Activated CD4-positive, alpha-beta T cell treated with anti-CD3 and anti-CD28 coated beads, Interleukin-2, amount 10 ng/mL, durations not matched to agents 7 days and 5 days (primary cell): ENCODE data around the gene PLAGL2. TPM values are rescaled to one million over a fixed set of nuclear protein-coding genes. Genes with fewer than 3 reads are reported as not detected.

ENCODE experiments used
- CTCF ChIA-PET: fragments of 350-600 bp; sonication (Branson Sonifier 250); formaldehyde crosslinking; loops from one replicate; lab custom pipeline; 2021; ENCODE audit warnings: antibody characterized with exemption; lab: Charles Lee
- POLR2A ChIA-PET: fragments of 350-600 bp; sonication (Branson Sonifier 250); formaldehyde crosslinking; loops from one replicate; lab custom pipeline; 2021; ENCODE audit warnings: antibody characterized with exemption; lab: Charles Lee
- DNase-seq: peaks from one replicate; pipeline ENCODE4 v3.0.0-alpha.2; 2020
- H3K27ac Mint-ChIP-seq: one replicate; pipeline ENCODE4 v1.8.0; 2021; ENCODE audit warnings: mild to moderate bottlenecking, moderate library complexity, mixed read lengths
- H3K27me3 Mint-ChIP-seq: one replicate; pipeline ENCODE4 v1.8.0; 2021; ENCODE audit warnings: mixed read lengths
- H3K36me3 Mint-ChIP-seq: one replicate; pipeline ENCODE4 v1.8.0; 2021; ENCODE audit warnings: low read depth, mixed read lengths
- H3K4me1 Mint-ChIP-seq: one replicate; pipeline ENCODE4 v1.8.0; 2021; ENCODE audit warnings: mixed read lengths
- H3K4me3 Mint-ChIP-seq: one replicate; pipeline ENCODE4 v1.8.0; 2021; ENCODE audit warnings: mild to moderate bottlenecking, moderate library complexity, mixed read lengths
- H3K9me3 Mint-ChIP-seq: one replicate; pipeline ENCODE4 v1.8.0; 2021; ENCODE audit warnings: mixed read lengths
- total RNA-seq, 2 experiments: library from RNA; stranded (reverse); gene quantifications; one replicate each; pipeline ENCODE4 v1.2.3, GENCODE V29; 2021

The PLAGL2 gene
- total RNA-seq, 2 experiments from 2014 or later, result 22.8 to 25.6 TPM

GRCh38 chr20:32237419-32237818 is 29.9 kb upstream of the PLAGL2 start:
- H3K4me1 Mint-ChIP-seq, result peaks cover 17% of the 10 kb centered on the region
- no peak overlapping the region for H3K4me3 Mint-ChIP-seq
- CTCF ChIA-PET, result interaction anchor here (0.6 to 1.7 kb wide), 2 partner anchors 123 to 206 kb away, joined by 3 read pairs; no protein-coding TSS in a partner anchor
- H3K27ac Mint-ChIP-seq, result peak overlapping the region; percentile 0
- no peaks in the 10 kb centered on the region for H3K27me3 Mint-ChIP-seq
- H3K9me3 Mint-ChIP-seq, result no peaks in the 10 kb centered on the region
- POLR2A ChIA-PET, result no interaction called here
- no peak for DNase-seq
- peaks cover 36% of the 10 kb centered on the region for H3K36me3 Mint-ChIP-seq

DNA sequence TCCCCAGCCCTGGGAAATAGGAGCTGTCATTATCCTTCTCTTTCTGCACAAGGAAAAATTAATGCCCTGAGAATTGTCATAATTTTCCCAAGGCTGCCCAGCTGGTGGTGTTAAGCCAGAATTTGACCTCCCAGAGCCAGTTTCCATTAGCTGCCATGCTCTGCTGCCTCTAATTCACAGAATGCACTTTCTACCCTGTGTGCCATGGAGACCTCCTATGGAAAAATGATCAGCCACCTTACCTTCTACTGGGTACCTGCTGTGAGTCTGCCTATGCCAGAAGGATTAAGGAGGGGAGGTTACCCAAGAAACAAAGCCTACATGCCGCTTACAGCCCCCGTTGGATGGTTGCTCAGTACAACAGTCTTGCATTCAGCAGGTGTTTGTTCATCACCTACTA is 29.3 kb upstream of the PLAGL2 start:
- ChIA-PET POLR2A (no interaction called here), CTCF (interaction anchor here (0.6 to 1.7 kb wide), 2 partner anchors 123 to 205 kb away, joined by 3 read pairs; no protein-coding TSS in a partner anchor)
- Mint-ChIP-seq H3K4me3 (no peak overlapping the region), H3K4me1 (peaks cover 23% of the 10 kb centered on the region), H3K9me3 (no peaks in the 10 kb centered on the region), H3K36me3 (peaks cover 42% of the 10 kb centered on the region), H3K27me3 (no peaks in the 10 kb centered on the region), H3K27ac (no peak overlapping the region)
- no peak for DNase-seq

DNA sequence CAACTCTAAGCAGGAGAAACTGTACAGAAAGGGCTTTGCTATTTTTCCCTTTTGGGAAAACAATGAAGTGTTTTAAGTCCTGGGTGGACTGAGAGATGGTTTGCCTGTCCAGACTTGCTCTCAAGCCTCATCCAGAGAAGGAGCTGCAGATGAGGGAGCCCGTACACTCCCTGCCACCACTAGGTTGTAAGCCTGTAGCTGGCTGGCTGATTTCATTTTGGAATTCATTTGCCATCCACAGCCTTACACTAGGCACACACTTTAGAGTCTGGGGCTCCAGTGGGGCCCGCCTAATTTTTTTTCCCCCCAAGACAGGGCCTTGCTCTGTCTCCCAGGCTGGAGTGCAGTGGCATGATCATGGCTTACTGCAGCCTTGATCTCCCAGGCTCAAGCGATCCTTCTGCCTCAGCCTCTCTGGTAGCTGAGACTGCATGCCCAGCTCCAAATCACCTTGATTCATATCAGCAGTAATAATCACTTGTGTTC is 28.5 kb upstream of the PLAGL2 start:
- DNase-seq, result no peak
- no peak overlapping the region for H3K4me3 Mint-ChIP-seq
- H3K27me3 Mint-ChIP-seq, result no peaks in the 10 kb centered on the region
- ChIA-PET POLR2A (no interaction called here), CTCF (interaction anchor here (1.7 kb wide), 1 partner anchor 205 kb away, joined by 3 read pairs; no protein-coding TSS in a partner anchor)
- peaks cover 29% of the 10 kb centered on the region for H3K4me1 Mint-ChIP-seq
- no peak overlapping the region for H3K27ac Mint-ChIP-seq
- peaks cover 47% of the 10 kb centered on the region for H3K36me3 Mint-ChIP-seq
- H3K9me3 Mint-ChIP-seq, result no peaks in the 10 kb centered on the region

DNA sequence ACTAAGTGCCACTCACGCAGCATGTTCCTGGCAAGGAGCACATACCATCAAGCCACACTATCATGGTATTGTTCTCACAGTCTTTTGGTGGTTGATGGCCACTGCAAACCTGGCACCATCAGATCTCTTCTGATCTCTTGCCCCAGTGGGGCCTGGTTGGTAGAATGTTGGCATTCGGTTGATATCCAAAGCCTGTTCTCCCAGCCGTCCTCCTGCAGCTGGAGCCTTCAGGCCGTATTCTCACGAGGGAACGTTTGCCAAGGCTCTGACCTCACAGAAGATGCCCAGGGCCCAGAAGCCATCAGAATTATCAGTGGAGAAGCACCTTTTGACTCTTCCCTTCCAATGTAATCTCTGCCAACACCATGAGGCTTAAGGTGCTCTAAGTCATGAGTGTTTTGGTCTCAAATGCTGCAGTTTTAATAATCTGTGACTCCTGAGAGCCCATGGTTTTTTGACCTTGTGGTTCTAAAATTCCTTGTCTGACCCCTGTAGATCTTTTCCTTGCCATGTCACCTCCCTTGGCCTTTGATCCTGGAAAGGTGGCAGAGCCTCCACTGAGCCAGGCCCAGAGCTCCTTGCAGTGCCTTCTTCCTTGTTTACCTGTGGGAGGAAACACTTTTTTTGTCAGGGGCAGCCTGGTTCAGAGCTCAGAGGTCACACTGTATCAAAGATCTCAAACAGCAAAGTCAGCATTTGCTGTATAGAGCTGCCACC is 27.9 kb upstream of the PLAGL2 start:
- H3K4me3 Mint-ChIP-seq, result no peak overlapping the region
- no peak for DNase-seq
- H3K4me1 Mint-ChIP-seq, result peaks cover 32% of the 10 kb centered on the region
- no peak overlapping the region for H3K27ac Mint-ChIP-seq
- H3K36me3 Mint-ChIP-seq, result peaks cover 52% of the 10 kb centered on the region
- no peaks in the 10 kb centered on the region for H3K9me3 Mint-ChIP-seq
- ChIA-PET POLR2A (no interaction called here), CTCF (no interaction called here)
- no peaks in the 10 kb centered on the region for H3K27me3 Mint-ChIP-seq

- Mint-ChIP-seq H3K9me3 (no peaks in the 10 kb centered on the region), H3K27me3 (no peaks in the 10 kb centered on the region), H3K4me3 (no peak overlapping the region), H3K27ac (no peak overlapping the region), H3K36me3 (peaks cover 54% of the 10 kb centered on the region), H3K4me1 (peaks cover 30% of the 10 kb centered on the region)
- no peak for DNase-seq
- ChIA-PET CTCF (interaction anchor here (1.3 to 2.8 kb wide), 2 partner anchors 12 to 76 kb away, joined by 3 to 13 read pairs; no protein-coding TSS in a partner anchor), POLR2A (no interaction called here)
These were observed 26.7 kb upstream of the PLAGL2 start for GRCh38 chr20:32234135-32234808.

GRCh38 chr20:32233286-32233685 is 25.7 kb upstream of the PLAGL2 start:
- Mint-ChIP-seq H3K27ac (peak overlapping the region; percentile 79), H3K36me3 (peaks cover 56% of the 10 kb centered on the region), H3K4me1 (peaks cover 30% of the 10 kb centered on the region), H3K9me3 (no peaks in the 10 kb centered on the region), H3K4me3 (no peak overlapping the region), H3K27me3 (no peaks in the 10 kb centered on the region)
- POLR2A ChIA-PET, result interaction anchor here (1.1 kb wide), 1 partner anchor 11 kb away, joined by 3 read pairs; no protein-coding TSS in a partner anchor
- no peak for DNase-seq
- CTCF ChIA-PET, result interaction anchor here (0.9 to 2.8 kb wide), 3 partner anchors 11 to 40 kb away, joined by 3 to 13 read pairs (median 3); no protein-coding TSS in a partner anchor

DNA sequence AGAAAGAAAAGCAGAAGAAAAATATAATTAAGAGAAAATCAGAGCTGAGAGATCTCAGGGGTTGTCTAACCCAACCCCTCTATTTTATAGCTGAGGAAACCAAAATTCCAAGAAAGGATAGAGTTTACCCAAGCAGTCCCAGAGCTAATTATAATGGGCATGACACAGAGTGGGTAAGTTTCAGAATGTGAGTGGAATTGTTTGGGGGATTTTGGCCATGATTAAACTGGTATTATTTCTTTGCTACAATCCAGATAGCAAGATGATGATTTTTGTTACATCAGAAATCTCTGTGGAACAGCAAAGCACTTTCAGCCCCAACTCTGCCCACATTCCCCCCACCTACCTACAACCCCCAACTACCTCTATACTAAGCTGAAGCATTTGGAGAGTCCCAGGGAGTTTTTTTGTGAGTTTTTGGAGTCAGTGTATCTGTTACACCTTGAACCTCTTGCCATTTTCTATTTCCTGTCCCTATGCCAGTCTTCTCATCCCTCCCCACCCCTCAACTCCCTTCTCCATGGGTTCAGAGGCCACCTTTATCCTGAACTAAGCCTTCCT is 24.9 kb upstream of the PLAGL2 start:
- H3K4me3 Mint-ChIP-seq, result no peak overlapping the region
- no peaks in the 10 kb centered on the region for H3K27me3 Mint-ChIP-seq
- peak overlapping the region; percentile 94 for H3K27ac Mint-ChIP-seq
- H3K4me1 Mint-ChIP-seq, result peaks cover 30% of the 10 kb centered on the region
- H3K36me3 Mint-ChIP-seq, result peaks cover 56% of the 10 kb centered on the region
- DNase-seq, result no peak
- no peaks in the 10 kb centered on the region for H3K9me3 Mint-ChIP-seq
- POLR2A ChIA-PET, result interaction anchor here (0.5 kb wide), 1 partner anchor 127 kb away, joined by 4 read pairs; no protein-coding TSS in a partner anchor
- CTCF ChIA-PET, result interaction anchor here (0.5 to 2.8 kb wide), 8 partner anchors 10 to 442 kb away, joined by 3 to 13 read pairs (median 3); no protein-coding TSS in a partner anchor

DNA sequence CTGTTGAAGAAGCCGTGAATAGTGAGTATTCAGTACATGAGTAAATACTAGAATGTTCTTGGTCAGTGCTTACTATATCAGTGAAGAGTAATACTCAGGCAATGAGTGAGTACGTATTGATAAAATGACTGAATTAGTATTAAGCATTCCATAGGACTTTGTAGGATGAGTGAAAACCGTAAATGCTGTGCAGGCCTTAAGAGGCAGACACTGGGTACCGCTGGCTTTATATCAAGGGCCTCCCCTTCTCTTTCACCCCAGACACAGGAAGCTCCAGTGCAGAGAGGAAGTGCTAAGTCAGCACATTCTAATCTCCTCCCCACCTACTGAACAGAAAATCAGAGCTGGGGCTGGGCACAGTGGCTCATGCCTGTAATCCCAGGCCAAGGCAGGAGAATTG is 24.3 kb upstream of the PLAGL2 start:
- no peak overlapping the region for H3K4me3 Mint-ChIP-seq
- H3K27me3 Mint-ChIP-seq, result no peaks in the 10 kb centered on the region
- DNase-seq, result peak; percentile 59
- CTCF ChIA-PET, result interaction anchor here (0.5 to 2.8 kb wide), 7 partner anchors 9 to 442 kb away, joined by 3 to 13 read pairs (median 3); no protein-coding TSS in a partner anchor
- H3K36me3 Mint-ChIP-seq, result peaks cover 52% of the 10 kb centered on the region
- no peaks in the 10 kb centered on the region for H3K9me3 Mint-ChIP-seq
- H3K4me1 Mint-ChIP-seq, result peaks cover 30% of the 10 kb centered on the region
- POLR2A ChIA-PET, result interaction anchor here (0.5 kb wide), 1 partner anchor 128 kb away, joined by 4 read pairs; no protein-coding TSS in a partner anchor
- H3K27ac Mint-ChIP-seq, result peak overlapping the region; percentile 94

DNA sequence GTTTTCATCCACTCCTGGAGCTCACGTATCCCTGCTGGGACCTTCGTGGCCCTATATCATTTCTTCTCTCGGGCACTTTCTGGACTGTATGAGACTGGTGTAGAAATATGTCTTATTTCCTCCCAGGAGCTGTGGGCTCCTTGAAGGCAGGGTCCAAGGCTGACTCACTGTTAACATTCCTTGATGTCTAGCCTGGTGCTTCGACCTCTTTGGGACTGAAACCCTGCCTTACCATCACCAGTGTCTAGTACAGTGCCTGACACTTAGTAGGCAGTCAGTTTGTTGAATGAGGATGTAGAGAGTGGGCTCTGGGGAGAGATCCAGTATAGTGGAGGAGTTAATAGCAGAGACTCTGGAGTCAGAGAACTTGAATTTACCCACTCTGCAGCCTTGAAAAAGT is 23.7 kb upstream of the PLAGL2 start:
- Mint-ChIP-seq H3K27me3 (no peaks in the 10 kb centered on the region), H3K27ac (peak overlapping the region; percentile 94), H3K9me3 (no peaks in the 10 kb centered on the region), H3K4me3 (no peak overlapping the region), H3K4me1 (peaks cover 30% of the 10 kb centered on the region), H3K36me3 (peaks cover 49% of the 10 kb centered on the region)
- POLR2A ChIA-PET, result no interaction called here
- no peak for DNase-seq
- CTCF ChIA-PET, result interaction anchor here (1.1 to 1.3 kb wide), 2 partner anchors 19 to 23 kb away, joined by 3 read pairs; no protein-coding TSS in a partner anchor

DNA sequence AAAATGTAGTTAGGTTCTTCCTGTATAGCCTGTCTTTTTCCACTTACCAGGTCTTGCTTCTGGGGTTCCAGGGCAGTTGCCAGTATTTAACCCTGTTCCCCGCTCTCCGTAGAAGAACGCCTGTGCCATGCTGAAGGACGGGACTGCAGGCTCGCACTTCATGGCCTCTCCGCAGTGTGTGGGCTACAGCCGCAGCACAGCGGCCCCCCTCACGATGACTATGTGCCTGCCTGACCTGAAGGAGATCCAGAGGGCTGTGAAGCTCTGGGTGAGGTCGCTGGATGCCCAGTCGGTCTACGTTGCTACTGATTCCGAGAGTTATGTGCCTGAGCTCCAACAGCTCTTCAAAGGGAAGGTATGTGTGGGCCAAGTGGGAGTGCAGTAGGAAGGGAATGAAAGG is 23.2 kb upstream of the PLAGL2 start:
- ChIA-PET CTCF (interaction anchor here (1.1 to 2.4 kb wide), 2 partner anchors 11 to 24 kb away, joined by 3 to 6 read pairs; no protein-coding TSS in a partner anchor), POLR2A (no interaction called here)
- Mint-ChIP-seq H3K27ac (no peak overlapping the region), H3K4me1 (peaks cover 30% of the 10 kb centered on the region), H3K27me3 (no peaks in the 10 kb centered on the region), H3K36me3 (peaks cover 49% of the 10 kb centered on the region), H3K4me3 (no peak overlapping the region), H3K9me3 (no peaks in the 10 kb centered on the region)
- DNase-seq, result no peak

DNA sequence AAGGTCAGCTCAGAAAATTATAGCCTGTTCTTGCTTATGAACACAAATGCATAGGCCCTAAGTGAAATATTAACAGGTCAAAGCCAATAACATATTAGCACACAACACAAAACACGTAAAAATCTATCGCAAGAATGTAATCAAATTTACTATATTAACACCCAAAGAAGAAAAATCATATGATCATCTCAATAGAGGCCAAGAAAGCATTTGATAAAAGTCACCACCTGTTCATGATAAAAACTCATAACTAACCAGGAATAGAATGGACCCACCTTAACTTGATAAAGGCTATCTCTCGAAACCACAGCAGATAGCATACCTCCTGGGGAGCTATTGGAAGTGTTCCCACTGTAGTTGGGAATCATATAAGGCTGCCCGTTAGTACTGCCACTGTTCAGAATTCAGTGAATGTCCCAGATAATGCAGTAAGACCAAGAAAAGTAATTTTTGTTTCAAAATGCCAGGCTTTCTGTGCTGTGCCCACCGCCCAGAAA is 21.8 kb upstream of the PLAGL2 start:
- peaks cover 42% of the 10 kb centered on the region for H3K36me3 Mint-ChIP-seq

More for the DNA sequence above, 21.8 kb upstream of the PLAGL2 start:
- Mint-ChIP-seq H3K4me1 (peaks cover 30% of the 10 kb centered on the region), H3K9me3 (no peaks in the 10 kb centered on the region), H3K4me3 (no peak overlapping the region), H3K27ac (peak overlapping the region; percentile 4), H3K27me3 (no peaks in the 10 kb centered on the region)
- ChIA-PET POLR2A (no interaction called here), CTCF (interaction anchor here (2.4 kb wide), 1 partner anchor 10 kb away, joined by 6 read pairs; no protein-coding TSS in a partner anchor)
- DNase-seq, result no peak
